Thymus (tissue), 11 donors: ENCODE data around the gene CNTNAP4. TPM values are rescaled to one million over a fixed set of nuclear protein-coding genes. Genes with fewer than 3 reads are reported as not detected.

Experiments used
- DNase-seq, 9 donors: peaks; one replicate each; pipeline ENCODE4 v3.0.0-alpha.2; 2013; ENCODE audit warnings: low spot score in 9 of 9, low read depth in 6 of 9, missing footprints in 1 of 9
- H3K27ac ChIP-seq, 2 donors: one replicate each; pipeline ENCODE4 v1.5.1; 2013; ENCODE audit warnings: control low read depth in 1 of 2, low read depth in 1 of 2, low read length in 1 of 2, mild to moderate bottlenecking in 1 of 2, moderate library complexity in 1 of 2
- H3K27me3 ChIP-seq, 2 donors: one replicate each; pipeline ENCODE4 v1.5.1; 2013; ENCODE audit warnings: low read length in 1 of 2; ENCODE audit not compliant: control insufficient read depth in 2 of 2, insufficient read depth in 1 of 2
- H3K36me3 ChIP-seq, 2 donors: one replicate each; pipeline ENCODE4 v1.5.1; 2013; ENCODE audit warnings: low read length in 1 of 2, mild to moderate bottlenecking in 1 of 2, moderate library complexity in 1 of 2; ENCODE audit not compliant: control insufficient read depth in 2 of 2, insufficient read depth in 2 of 2
- H3K4me1 ChIP-seq, 2 donors: one replicate each; pipeline ENCODE4 v1.5.1; 2013; ENCODE audit warnings: low read length in 2 of 2; ENCODE audit not compliant: control insufficient read depth in 2 of 2, insufficient read depth in 2 of 2
- H3K4me3 ChIP-seq, 2 donors: one replicate each; pipeline ENCODE4 v1.5.1; 2013; ENCODE audit warnings: low read length in 2 of 2, control low read depth in 1 of 2, mild to moderate bottlenecking in 1 of 2
- H3K9me3 ChIP-seq, 2 donors: one replicate each; pipeline ENCODE4 v1.5.1; 2013; ENCODE audit warnings: low read length in 1 of 2, mild to moderate bottlenecking in 1 of 2; ENCODE audit not compliant: control insufficient read depth in 2 of 2, insufficient read depth in 1 of 2
- WGBS: extraction: QIAGEN DNeasy Blood & Tissue Kit; methylation state at CpG from one replicate; pipeline ENCODE4 v1.1.7; 2013; 5-methylcytosine and 5-hydroxymethylcytosine counted together
- polyA plus RNA-seq: library from polyadenylated mRNA; stranded (reverse); fragments of 200-250 nt; gene quantifications from one replicate; pipeline ENCODE4 v1.2.3, GENCODE V29; 2013
- total RNA-seq: library from RNA; stranded (reverse); fragments of 120-200 nt; gene quantifications from one replicate; pipeline ENCODE4 v1.2.4, GENCODE V29; 2013
- donor health status: healthy.

Gene CNTNAP4
- total and polyA plus RNA-seq, 2 donors = 0.09 to 0.28 TPM

GRCh38 chr16:76265434-76266045 is 11.7 kb upstream of the CNTNAP4 start:
- Histone ChIP-seq H3K27ac (no peak overlapping the region), H3K9me3 (no peaks in the 10 kb centered on the region), H3K27me3 (no peaks in the 10 kb centered on the region), H3K4me3 (no peak overlapping the region), H3K36me3 (no peaks in the 10 kb centered on the region), H3K4me1 (no peaks in the 10 kb centered on the region)
- DNase-seq = peak in 3 of 9 donors; percentile 1 to 7 (median 1)
- 31% methylated on average over 2 of the region's 2 CpGs for WGBS

- no peak for DNase-seq
- Histone ChIP-seq H3K27me3 (no peaks in the 10 kb centered on the region), H3K4me1 (no peaks in the 10 kb centered on the region), H3K9me3 (no peaks in the 10 kb centered on the region), H3K4me3 (no peak overlapping the region), H3K36me3 (no peaks in the 10 kb centered on the region), H3K27ac (no peak overlapping the region)
- WGBS = 63% methylated on average over 1 of the region's 1 CpG
Measured at GRCh38 chr16:76268824-76269223, 8.4 kb upstream of the CNTNAP4 start.

- H3K9me3 ChIP-seq = no peaks in the 10 kb centered on the region
- H3K27me3 ChIP-seq = no peaks in the 10 kb centered on the region
- 56% methylated on average over 9 of the region's 9 CpGs for WGBS
- H3K4me1 ChIP-seq = no peaks in the 10 kb centered on the region
- no peak for DNase-seq
- H3K27ac ChIP-seq = no peak overlapping the region
- no peak overlapping the region for H3K4me3 ChIP-seq
- H3K36me3 ChIP-seq = no peaks in the 10 kb centered on the region
Measured at GRCh38 chr16:76277460-76278030, 344 bp downstream of the CNTNAP4 start.

GRCh38 chr16:76278086-76278485 is 885 bp downstream of the CNTNAP4 start:
- Histone ChIP-seq H3K27me3 (no peaks in the 10 kb centered on the region), H3K4me3 (no peak overlapping the region), H3K4me1 (no peaks in the 10 kb centered on the region), H3K27ac (no peak overlapping the region), H3K9me3 (no peaks in the 10 kb centered on the region), H3K36me3 (no peaks in the 10 kb centered on the region)
- WGBS = 73% methylated on average over 5 of the region's 5 CpGs
- DNase-seq = no peak

GRCh38 chr16:76278980-76279379 is 1.8 kb downstream of the CNTNAP4 start:
- Histone ChIP-seq H3K27me3 (no peaks in the 10 kb centered on the region), H3K4me1 (no peaks in the 10 kb centered on the region), H3K9me3 (no peaks in the 10 kb centered on the region), H3K36me3 (no peaks in the 10 kb centered on the region), H3K27ac (no peak overlapping the region), H3K4me3 (no peak overlapping the region)
- no peak for DNase-seq

- H3K4me1 ChIP-seq = no peaks in the 10 kb centered on the region
- no peaks in the 10 kb centered on the region for H3K27me3 ChIP-seq
- DNase-seq = no peak
- 93% methylated on average over 6 of the region's 6 CpGs for WGBS
- H3K36me3 ChIP-seq = no peaks in the 10 kb centered on the region
- no peak overlapping the region for H3K4me3 ChIP-seq
- H3K27ac ChIP-seq = no peak overlapping the region
- H3K9me3 ChIP-seq = no peaks in the 10 kb centered on the region
Measured at GRCh38 chr16:76280421-76281215, 3.4 kb downstream of the CNTNAP4 start.

GRCh38 chr16:76287466-76287865 is 10.3 kb downstream of the CNTNAP4 start:
- Histone ChIP-seq H3K27ac (no peak overlapping the region), H3K36me3 (no peaks in the 10 kb centered on the region), H3K4me3 (no peak overlapping the region), H3K9me3 (no peaks in the 10 kb centered on the region), H3K4me1 (no peaks in the 10 kb centered on the region), H3K27me3 (no peaks in the 10 kb centered on the region)
- no peak for DNase-seq
- WGBS = 20% methylated on average over 3 of the region's 3 CpGs

- Histone ChIP-seq H3K27me3 (no peaks in the 10 kb centered on the region), H3K27ac (no peak overlapping the region), H3K36me3 (no peaks in the 10 kb centered on the region), H3K9me3 (no peaks in the 10 kb centered on the region), H3K4me1 (no peaks in the 10 kb centered on the region), H3K4me3 (no peak overlapping the region)
- 90% methylated on average over 5 of the region's 5 CpGs for WGBS
- no peak for DNase-seq
Measured at GRCh38 chr16:76292218-76292617, 15.0 kb downstream of the CNTNAP4 start.

GRCh38 chr16:76293980-76294379 is 16.8 kb downstream of the CNTNAP4 start:
- DNase-seq = no peak
- 90% methylated on average over 3 of the region's 3 CpGs for WGBS

More at GRCh38 chr16:76293980-76294379, 16.8 kb downstream of the CNTNAP4 start:
- H3K4me3 ChIP-seq = no peak overlapping the region
- no peaks in the 10 kb centered on the region for H3K4me1 ChIP-seq
- H3K36me3 ChIP-seq = no peaks in the 10 kb centered on the region
- H3K9me3 ChIP-seq = no peaks in the 10 kb centered on the region
- no peak overlapping the region for H3K27ac ChIP-seq
- H3K27me3 ChIP-seq = no peaks in the 10 kb centered on the region
